Panc1 (cell line): Measurements from ENCODE around the gene EFNA5. TPM values are rescaled to one million over a fixed set of nuclear protein-coding genes. Genes with fewer than 3 reads are reported as not detected.

ENCODE experiments used
- ATAC-seq: fragments of 200-7000 bp; cut with Tn5 transposase; 2 replicates; pipeline ENCODE4 v1.9.1; 2020; ENCODE audit warnings: mild to moderate bottlenecking, moderate library complexity
- BruUV-seq: library from RNA; stranded (reverse); fragments of 400-500 nt; replicated peaks from 2 replicates; lab custom pipeline; 2021; lab: Mats Ljungman, UMichigan
- CTCF ChIA-PET: fragments of 300-600 bp; sonication (Branson Sonifier 250); formaldehyde crosslinking; loops from one replicate; lab custom pipeline; 2022; ENCODE audit warnings: antibody characterized with exemption; lab: Charles Lee
- POLR2A ChIA-PET: fragments of 300-600 bp; sonication (Branson Sonifier 250); formaldehyde crosslinking; loops from one replicate; lab custom pipeline; 2022; ENCODE audit warnings: antibody characterized with exemption; lab: Charles Lee
- DNase-seq: peaks from one replicate; pipeline ENCODE4 v3.0.0-alpha.2; 2010; ENCODE audit warnings: low read depth, low spot score
- H3K27ac ChIP-seq: 2 replicates; pipeline ENCODE4 v1.5.1; 2011; ENCODE audit warnings: mild to moderate bottlenecking, low read length, inconsistent platforms
- H3K27me3 ChIP-seq: fragments of 200-500 bp; sonication (Bioruptor generic); 2 replicates; pipeline ENCODE4 v1.6.0; 2014; ENCODE audit warnings: low read length, inconsistent platforms; ENCODE audit not compliant: control insufficient read depth, insufficient read depth
- H3K36me3 ChIP-seq: fragments of 200-500 bp; sonication (Bioruptor generic); 2 replicates; pipeline ENCODE4 v1.5.1; 2014; ENCODE audit warnings: inconsistent platforms, mild to moderate bottlenecking, low read length, moderate library complexity; ENCODE audit not compliant: control insufficient read depth, insufficient read depth
- H3K4me1 ChIP-seq: 2 replicates; pipeline ENCODE4 v1.5.1; 2011; ENCODE audit warnings: inconsistent platforms, mild to moderate bottlenecking, low read length, moderate library complexity; ENCODE audit not compliant: control insufficient read depth, insufficient read depth
- H3K4me3 ChIP-seq, 2 experiments: 2 replicates each; pipeline ENCODE4 v1.5.1; 2011 to 2012; ENCODE audit warnings: low read depth in 2 of 2, low read length in 2 of 2, mild to moderate bottlenecking in 2 of 2, inconsistent platforms in 1 of 2, moderate library complexity in 1 of 2
- H3K9me3 ChIP-seq: fragments of 200-500 bp; sonication (Bioruptor generic); 2 replicates; pipeline ENCODE4 v1.5.1; 2014; ENCODE audit warnings: low read depth, mild to moderate bottlenecking, inconsistent platforms, low read length, moderate library complexity; ENCODE audit not compliant: control insufficient read depth, insufficient read depth
- POLR2AphosphoS5 ChIP-seq: IDR thresholded peaks from 2 replicates; pipeline ENCODE4 v1.6.1; 2012; ENCODE audit warnings: mild to moderate bottlenecking, low read depth, low read length, moderate library complexity
- SIN3A ChIP-seq: IDR thresholded peaks from 2 replicates; pipeline ENCODE4 v1.6.1; 2012; ENCODE audit warnings: low read depth, mild to moderate bottlenecking, low read length, moderate library complexity, borderline replicate concordance; ENCODE audit not compliant: insufficient read depth
- TCF7L2 ChIP-seq: IDR thresholded peaks from 2 replicates; pipeline ENCODE4 v1.6.1; 2011; ENCODE audit warnings: mild to moderate bottlenecking, low read depth, low read length, inconsistent platforms
- in situ Hi-C: cut with HindIII; loops from 2 replicates; pipeline ENCODE4 v1.10.0; 2016; ENCODE audit warnings: low sequenced_read_pairs, low pct_unique_long_range_greater_than_20kb
- intact Hi-C: fragments of 100-400 bp; cut with micrococcal nuclease; formaldehyde crosslinking; loops from one replicate; pipeline ENCODE4 v1.10.0; 2022; ENCODE audit not compliant: unreplicated experiment
- total RNA-seq: library from RNA; stranded (reverse); gene quantifications from one replicate; pipeline ENCODE4 v1.2.1, GENCODE V29; 2021; ENCODE audit not compliant: unreplicated experiment
- TF ChIP-seq, protein P1 (sequence below), 2 experiments: IDR thresholded peaks; 2 replicates each; pipeline ENCODE4 v1.6.1; 2011 to 2012; ENCODE audit warnings: low read depth in 2 of 2, control low read depth in 1 of 2, low read length in 1 of 2, mild to moderate bottlenecking in 1 of 2, moderate library complexity in 1 of 2; ENCODE audit not compliant: insufficient read depth in 1 of 2
- TF ChIP-seq, protein P2 (sequence below): fragments of 450-650 bp; IDR thresholded peaks from 2 replicates; pipeline ENCODE4 v1.5.1; 2017; ENCODE audit warnings: mild to moderate bottlenecking

Gene EFNA5
- total RNA-seq, 1 experiment from 2014 or later = 30.5 TPM

DNA sequence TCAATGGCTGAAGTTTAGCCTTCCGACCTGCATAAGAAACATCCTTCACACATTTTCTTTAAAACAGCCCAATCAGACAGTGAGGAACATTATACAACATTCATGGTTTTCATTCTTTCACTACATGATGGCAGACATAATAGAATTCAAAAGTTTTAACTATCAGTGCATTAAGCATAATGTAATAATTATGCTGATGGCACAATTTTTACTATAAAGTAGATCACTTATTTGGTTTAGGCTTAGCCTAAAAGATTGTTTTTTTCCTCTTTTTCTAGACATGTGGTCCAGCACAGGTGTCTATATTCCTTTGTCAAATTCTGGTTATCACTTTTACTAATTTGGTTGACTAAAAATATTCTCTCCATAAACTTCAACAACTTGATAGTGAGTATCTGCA is 46.5 kb downstream of the EFNA5 start:
- H3K27me3 ChIP-seq = no peaks in the 10 kb centered on the region
- BruUV-seq = no TSS peak
- ChIA-PET POLR2A (no interaction called here), CTCF (interaction anchor here (0.5 to 0.6 kb wide), 2 partner anchors 147 to 169 kb away, joined by 3 read pairs; no protein-coding TSS in a partner anchor)
- no peak overlapping the region for H3K4me3 ChIP-seq
- H3K9me3 ChIP-seq = no peaks in the 10 kb centered on the region
- peaks cover 2% of the 10 kb centered on the region; the same call in 1 of the 2 replicates for H3K4me1 ChIP-seq
- TF ChIP-seq, protein P1, sequence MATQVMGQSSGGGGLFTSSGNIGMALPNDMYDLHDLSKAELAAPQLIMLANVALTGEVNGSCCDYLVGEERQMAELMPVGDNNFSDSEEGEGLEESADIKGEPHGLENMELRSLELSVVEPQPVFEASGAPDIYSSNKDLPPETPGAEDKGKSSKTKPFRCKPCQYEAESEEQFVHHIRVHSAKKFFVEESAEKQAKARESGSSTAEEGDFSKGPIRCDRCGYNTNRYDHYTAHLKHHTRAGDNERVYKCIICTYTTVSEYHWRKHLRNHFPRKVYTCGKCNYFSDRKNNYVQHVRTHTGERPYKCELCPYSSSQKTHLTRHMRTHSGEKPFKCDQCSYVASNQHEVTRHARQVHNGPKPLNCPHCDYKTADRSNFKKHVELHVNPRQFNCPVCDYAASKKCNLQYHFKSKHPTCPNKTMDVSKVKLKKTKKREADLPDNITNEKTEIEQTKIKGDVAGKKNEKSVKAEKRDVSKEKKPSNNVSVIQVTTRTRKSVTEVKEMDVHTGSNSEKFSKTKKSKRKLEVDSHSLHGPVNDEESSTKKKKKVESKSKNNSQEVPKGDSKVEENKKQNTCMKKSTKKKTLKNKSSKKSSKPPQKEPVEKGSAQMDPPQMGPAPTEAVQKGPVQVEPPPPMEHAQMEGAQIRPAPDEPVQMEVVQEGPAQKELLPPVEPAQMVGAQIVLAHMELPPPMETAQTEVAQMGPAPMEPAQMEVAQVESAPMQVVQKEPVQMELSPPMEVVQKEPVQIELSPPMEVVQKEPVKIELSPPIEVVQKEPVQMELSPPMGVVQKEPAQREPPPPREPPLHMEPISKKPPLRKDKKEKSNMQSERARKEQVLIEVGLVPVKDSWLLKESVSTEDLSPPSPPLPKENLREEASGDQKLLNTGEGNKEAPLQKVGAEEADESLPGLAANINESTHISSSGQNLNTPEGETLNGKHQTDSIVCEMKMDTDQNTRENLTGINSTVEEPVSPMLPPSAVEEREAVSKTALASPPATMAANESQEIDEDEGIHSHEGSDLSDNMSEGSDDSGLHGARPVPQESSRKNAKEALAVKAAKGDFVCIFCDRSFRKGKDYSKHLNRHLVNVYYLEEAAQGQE (IDR thresholded peaks at IDR 0.05; ENCODE audit: insufficient read depth in 1 of 2, low read depth in 2 of 2, low read length in 1 of 2) = no peak
- TF ChIP-seq, protein P2, sequence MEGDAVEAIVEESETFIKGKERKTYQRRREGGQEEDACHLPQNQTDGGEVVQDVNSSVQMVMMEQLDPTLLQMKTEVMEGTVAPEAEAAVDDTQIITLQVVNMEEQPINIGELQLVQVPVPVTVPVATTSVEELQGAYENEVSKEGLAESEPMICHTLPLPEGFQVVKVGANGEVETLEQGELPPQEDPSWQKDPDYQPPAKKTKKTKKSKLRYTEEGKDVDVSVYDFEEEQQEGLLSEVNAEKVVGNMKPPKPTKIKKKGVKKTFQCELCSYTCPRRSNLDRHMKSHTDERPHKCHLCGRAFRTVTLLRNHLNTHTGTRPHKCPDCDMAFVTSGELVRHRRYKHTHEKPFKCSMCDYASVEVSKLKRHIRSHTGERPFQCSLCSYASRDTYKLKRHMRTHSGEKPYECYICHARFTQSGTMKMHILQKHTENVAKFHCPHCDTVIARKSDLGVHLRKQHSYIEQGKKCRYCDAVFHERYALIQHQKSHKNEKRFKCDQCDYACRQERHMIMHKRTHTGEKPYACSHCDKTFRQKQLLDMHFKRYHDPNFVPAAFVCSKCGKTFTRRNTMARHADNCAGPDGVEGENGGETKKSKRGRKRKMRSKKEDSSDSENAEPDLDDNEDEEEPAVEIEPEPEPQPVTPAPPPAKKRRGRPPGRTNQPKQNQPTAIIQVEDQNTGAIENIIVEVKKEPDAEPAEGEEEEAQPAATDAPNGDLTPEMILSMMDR = no peak
- no peak for TF ChIP-seq POLR2AphosphoS5
- no peak for TF ChIP-seq TCF7L2
- no peak for TF ChIP-seq SIN3A
- no peak for ATAC-seq
- no peaks in the 10 kb centered on the region for H3K36me3 ChIP-seq
- DNase-seq = no peak
- in situ Hi-C loops (no loop called here), intact Hi-C loops (no loop called here)
- H3K27ac ChIP-seq = no peak overlapping the region

DNA sequence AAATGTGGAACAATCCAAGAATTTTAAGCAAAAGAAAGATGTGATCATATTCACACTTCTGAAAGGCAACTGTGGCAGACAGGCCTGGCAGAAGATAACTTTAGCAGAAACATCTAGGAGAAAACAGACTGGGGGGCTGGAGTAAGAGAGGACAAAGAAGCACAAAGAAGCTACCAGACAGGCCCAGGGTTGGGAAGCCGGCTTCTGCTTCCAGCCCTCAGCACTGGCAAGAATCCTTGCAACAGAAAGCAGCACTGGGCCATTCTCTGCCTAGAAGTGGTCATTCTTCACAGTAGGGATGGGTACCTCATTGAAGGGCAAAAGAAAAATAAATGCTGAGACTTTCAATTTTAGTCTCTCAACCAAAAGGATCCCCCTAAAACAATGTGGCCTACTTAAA is 49.6 kb downstream of the EFNA5 start:
- H3K4me3 ChIP-seq = no peak overlapping the region
- no peak for ATAC-seq
- H3K27ac ChIP-seq = no peak overlapping the region
- CTCF ChIA-PET = no interaction called here
- intact Hi-C loops (no loop called here), in situ Hi-C loops (no loop called here)
- no peak for TF ChIP-seq POLR2AphosphoS5
- TF ChIP-seq TCF7L2 = no peak
- TF ChIP-seq, protein P1 (IDR thresholded peaks at IDR 0.05; ENCODE audit: insufficient read depth in 1 of 2, low read depth in 2 of 2, low read length in 1 of 2) = no peak
- no peak for TF ChIP-seq SIN3A
- TF ChIP-seq, protein P2 = no peak
- POLR2A ChIA-PET = no interaction called here
- no peaks in the 10 kb centered on the region for H3K36me3 ChIP-seq
- DNase-seq = no peak
- H3K4me1 ChIP-seq = peaks cover 2% of the 10 kb centered on the region; the same call in 1 of the 2 replicates
- no peaks in the 10 kb centered on the region for H3K9me3 ChIP-seq
- no peaks in the 10 kb centered on the region for H3K27me3 ChIP-seq
- no TSS peak for BruUV-seq
